Right forelimb (tissue), 1 donor: ENCODE measurements around the gene VGLL4.
"Not testable (repeated sequence)": the region's sequence is repeated elsewhere in the genome, so short reads cannot be mapped to it uniquely, and the experiment has no call there.

Source experiments
- DNase-seq: peaks from one replicate; pipeline ENCODE4 v3.0.0-alpha.2; 2018

VGLL4 gene

DNA sequence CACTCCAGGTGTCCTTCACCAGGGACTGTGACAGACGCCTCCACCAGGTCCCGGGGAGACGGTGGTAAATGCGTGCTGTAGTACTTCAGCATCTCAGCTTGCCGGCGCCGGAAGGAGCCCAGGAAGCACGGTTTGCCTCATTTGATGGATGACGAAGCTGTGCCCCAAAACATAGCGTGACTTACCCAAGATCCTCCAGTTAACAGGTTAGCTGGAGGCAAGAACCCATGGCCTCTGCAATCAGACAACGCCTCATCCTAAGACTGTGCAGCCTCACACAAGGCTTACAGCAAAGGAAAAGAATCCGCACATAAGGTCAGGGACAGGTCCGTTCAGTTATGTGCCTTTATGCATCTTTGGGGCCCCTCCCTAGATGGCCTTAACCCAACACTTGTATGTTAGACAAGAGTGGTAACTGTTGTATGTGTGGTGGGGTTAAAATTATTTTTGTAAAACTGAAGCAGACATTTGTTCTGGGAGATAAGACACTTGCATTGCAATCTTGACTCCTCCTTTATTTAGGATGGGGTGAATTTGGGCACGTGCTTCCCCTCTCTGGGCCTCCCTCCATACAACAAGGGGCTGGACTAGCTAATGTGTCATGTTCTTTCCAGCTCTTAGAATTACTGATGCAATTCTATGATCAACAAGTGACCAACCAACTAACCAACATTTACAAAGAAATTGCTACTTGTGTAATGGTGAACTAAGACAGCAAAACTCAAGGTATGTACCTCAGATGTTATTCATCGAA lies 39.4 kb downstream of the VGLL4 start:
- DNase-seq = no peak

DNA sequence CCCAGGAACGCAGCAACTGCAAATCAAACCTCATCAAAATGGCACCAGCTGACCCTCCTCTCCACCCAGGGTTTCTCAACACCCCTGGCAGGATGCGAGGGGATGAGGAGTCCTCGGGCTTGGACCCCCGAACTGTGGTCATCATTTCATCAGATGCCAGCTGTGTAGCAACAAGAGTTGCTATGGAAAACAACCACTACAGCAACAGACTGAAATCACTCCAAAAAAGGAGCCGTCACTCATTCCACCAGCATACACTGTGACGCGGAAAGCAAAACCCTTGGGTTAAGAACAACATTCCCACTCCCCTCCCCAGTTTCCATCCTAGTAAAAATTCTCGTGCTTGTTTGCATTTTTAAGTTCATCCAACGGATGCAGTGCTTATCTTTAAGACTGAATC lies 40.1 kb downstream of the VGLL4 start:
- DNase-seq = peak; percentile 61

DNA sequence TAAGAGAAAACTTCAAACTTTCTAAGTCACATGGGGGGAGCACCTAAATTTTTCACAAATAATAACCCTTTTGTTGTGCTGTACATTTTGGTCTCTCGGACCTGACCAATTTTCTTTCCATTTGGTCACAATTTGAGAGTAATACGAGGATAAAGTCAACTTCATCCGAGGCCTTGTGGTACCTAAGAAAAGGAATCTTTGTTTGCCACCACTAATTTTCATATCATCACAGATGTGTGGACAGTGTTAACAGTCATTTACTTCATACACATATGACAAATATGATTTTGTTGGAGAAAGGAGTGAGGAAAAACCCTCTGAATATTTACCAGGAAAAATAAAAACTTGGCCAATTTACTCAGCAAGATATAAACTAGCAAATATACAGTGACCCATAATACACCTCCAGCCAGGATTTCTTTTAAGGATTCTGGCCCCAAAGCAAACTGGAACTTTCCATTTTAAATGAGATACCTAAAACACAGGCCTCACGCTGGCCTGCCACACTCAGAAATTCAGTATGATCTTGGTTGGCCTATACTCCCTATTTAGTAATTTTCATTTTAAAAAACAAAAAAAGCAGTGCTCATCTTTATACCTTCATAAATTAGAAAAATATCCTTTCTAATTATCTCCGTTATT lies 40.7 kb downstream of the VGLL4 start:
- no peak for DNase-seq

DNA sequence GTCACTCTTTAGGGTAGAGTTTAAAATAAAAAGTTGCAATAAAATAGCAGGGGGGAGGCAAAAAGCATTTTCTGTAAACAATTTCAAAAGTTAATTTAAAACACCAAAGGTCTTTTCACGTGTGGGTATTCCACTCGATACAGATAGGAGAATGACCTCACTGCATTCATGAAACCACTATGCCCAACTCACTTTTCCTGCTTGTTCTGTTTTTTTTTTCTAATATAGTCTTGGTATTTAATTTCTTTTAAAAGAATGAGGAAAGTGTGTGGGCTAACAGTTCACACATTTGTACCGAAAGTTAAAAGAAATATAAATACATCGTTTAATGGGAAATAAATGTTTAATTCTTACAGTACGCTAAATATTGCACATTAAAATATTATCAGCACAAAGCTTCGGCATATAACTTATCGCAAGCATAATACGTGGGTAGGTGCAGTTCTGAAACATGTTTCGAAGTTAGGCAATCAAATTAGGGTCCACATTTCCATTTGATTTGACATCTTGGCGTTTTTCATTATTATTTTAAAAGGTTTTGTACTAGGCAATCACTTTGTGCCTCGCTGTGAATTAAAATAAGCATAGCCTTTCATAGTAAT lies 41.4 kb downstream of the VGLL4 start:
- no peak for DNase-seq

DNA sequence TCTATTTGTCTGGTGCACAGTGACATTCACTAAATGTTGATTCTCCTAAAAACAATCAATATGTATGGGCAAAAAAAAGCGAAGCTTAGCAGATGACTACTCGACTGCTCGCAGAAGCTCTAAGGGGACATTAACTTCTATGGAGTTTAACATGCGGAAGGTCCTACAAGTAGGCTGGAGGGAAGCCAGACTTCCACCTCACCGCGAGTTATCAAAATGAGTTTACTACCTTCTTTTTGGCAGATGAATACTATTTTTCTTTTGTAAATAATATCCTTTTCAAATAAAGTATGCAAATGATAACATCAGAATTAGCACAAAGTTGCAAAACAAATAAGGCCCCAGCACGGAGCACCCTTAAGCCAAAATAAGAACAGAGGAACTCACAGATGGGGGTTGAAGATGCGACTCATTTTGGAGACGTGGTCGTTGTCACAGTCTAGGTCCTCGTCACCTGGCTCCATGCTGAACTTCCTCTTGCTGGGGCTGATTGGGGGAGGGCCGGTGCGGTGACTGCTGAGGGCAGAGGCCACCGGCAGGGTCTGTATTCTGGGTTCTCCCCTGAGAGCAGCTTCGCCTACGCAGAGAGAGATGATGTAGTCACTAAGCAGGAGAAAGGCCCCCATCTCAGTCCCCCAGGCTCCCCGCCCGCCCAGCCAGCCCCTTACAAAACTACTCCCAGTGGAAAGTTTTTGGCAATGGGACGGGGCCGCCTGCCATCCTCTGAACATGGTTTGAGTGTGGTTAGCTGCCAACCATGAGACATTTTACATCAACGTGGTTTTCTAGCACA lies 42.1 kb downstream of the VGLL4 start:
- peak; percentile 66 for DNase-seq

DNA sequence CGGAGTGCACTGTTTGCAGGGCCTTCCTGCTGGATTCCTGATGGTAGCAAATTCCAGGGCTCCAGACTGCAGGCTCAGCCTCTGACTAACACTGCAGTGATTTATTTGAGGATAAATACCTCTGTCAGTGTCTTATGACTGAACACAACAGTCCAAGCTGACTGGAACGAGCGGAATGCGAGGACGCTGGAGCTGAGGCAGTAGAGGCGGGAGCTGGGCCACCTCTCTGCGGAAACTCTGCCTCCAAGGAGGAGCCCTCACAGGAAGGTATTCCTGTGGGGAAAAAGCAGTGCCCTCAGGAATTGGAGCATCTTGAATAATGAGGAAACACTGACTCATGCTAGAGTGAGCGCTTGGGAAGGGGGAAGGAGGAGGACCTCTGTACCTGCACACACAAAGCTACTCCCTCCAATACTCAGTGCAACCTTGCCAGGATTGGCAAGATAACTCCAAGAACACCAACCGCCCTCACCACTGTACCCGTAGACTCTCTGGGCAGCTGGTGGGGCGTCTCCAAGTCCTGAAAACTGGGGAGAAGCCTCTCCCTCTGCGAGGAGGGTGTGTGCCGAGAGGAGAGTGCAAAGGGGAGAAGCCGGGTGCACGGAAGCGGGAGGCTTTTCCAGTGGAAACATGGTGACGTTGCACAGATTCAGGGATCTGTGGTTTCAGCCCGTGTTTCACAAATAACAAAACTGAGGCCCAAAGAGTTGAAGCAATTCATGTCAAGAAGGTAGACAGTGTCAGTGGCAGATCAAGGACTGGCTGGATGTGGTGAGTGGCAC lies 43.0 kb downstream of the VGLL4 start:
- DNase-seq = peak; percentile 62

DNA sequence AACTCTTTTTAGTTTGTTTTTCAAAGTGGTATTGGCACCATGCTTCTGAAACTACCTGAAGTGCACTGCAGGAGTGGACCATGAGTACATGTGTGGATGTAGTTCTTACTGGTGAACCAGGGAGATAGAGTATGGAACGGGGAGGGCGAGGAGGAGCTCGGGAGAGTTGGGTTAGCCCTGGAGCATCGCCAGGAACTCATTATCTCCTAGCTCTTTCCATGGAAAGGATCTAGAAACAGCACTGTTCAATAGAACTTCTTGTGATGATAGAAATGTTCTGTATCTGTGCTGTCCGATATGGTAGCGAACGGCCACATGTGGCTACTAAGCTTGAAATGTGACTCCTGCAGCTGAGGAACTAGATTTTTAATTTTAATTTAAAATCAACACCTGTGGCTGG lies 47.3 kb downstream of the VGLL4 start:
- DNase-seq = peak; percentile 45

DNA sequence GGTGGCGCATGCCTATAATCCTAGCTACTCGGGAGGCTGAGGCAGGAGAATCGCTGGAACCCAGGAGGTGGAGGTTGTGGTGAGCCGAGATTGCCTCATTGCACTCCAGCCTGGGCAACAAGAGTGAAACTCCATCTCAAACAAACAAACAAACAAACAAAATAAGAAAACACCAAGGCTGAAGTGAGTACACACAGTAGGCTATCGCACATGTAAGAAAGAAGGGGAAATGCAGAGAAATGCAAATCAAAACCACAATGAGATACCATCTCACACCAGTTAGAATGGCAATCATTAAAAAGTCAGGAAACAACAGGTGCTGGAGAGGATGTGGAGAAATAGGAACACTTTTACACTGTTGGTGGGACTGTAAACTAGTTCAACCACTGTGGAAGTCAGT lies 48.7 kb downstream of the VGLL4 start:
- not testable (repeated sequence) for DNase-seq

DNA sequence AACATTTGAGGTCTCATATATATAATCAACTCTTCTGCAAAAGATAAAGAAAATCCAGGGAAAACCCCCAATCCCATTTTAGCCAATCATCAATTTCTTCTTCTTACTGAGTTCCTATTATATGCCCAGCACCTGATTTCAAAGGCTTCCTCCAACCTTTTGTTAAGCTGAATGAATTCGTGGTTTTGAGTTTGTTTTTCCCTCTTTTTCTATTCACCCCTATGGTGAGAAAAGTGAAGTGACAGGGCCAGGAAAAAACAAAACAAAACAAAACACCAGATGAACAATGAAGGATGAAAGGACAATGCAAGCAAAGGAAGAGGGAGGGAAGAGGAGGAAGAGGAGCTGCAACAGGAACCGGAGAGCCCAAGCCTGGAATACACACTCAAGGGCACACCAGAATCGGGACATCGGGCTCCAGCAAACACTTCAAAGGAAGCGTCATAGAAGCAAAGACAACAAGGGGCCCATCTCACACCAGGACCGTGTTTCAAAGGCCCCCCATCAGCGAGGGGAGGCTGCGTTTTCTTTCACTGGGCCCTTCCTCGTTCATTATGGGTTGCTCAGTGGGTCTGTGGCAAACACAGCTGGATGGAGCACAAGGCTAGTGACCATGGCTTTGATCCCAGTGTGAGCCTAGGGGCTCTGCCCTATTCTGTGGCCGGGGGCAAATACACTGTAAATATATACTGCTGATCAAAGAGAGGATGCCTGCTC lies 50.2 kb downstream of the VGLL4 start:
- DNase-seq = no peak

DNA sequence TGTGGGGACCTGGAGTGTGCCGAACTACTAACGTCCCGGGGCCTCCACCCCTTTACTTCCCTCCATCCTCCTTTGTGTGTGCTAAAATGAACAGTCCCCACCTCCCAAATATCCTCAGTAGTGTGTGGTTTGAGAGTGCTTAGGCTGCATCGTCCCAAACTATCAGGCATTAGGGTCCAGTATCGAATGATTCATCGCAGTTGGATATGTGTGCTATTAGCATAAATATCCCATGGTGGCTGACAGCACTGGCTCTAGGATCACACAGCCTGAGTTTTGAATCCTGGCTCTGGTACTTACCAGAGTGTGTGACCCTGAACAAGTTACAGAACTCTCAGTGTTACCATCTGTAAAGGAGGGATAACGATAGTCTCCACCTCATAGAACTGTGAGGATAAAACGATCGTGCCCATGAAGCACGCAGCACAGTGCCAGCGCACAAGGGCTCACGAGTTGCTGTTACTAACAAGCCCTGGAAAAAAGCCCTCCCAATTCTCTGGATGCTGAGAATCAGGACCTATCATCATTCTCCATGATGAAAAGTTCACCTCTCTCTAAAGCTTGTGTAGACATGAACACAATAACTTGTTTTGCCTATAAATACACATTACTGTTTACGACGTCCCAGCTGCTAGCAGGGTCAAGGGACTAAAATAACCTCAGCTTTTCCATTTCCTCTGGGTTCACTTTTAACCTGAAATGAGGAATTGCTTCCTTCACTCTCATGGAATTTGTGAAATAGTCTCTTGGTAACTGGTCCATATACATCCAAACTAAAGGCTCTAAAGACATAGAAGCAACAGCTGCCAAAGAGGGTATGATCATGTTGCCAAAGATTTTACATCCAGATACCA lies 51.0 kb downstream of the VGLL4 start:
- DNase-seq = no peak

DNA sequence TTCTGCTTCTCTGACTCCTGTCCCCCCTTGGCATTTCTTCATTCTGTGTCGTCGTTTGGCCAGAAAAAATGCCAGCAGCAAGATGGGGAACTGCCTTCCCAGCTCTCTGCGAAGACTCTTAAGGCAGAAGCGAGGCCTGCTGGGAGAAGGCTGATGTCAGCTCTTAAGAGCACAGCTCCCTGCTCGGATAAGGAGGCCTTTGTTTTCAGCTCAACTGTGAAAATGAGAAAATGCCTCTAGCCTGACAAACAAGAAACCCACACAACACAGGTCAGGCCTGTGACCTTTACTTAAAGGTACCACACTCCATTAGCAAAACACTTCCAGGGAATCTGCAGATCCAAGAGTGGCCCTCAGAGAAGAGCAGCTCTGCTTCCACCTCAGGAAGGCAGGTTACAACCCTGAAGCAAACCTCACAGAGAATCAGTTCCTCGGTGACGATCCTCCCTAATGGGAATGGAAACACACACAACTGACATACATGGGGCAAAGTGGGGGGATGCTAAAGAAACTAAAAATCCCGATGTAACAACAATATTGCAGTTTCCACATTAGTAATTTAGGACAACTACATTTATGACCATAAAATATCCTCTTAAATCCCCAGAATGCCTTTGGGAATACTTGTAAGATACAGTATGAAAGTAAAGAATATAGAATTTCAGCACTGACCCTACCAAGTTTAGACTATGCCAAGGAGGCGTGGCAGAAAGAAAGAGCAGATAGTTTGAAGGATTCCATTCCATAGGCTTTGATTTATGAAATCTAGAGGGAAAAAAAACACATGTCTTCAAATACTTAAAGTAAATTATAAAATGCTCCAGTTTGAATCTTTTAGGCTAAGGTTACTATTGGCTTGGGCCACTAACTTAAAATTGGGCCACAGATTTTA lies 52.1 kb downstream of the VGLL4 start:
- no peak for DNase-seq

DNA sequence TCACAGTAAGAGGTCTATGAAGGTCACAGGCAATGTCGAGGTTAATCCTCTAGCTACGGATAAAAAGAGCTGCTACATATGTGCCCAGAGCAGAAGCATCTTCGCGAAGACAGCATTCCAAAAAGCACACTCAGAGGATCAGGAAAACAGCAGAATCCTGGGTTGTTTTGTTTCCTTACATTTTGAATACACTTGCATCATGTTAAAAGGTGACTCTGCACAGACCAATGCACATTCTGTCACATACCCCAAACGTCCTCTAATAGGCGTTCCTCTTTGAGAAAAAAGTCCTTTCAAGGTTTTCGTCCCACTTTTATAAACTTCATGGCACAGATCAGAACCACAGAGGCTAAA lies 52.7 kb downstream of the VGLL4 start:
- no peak for DNase-seq

DNA sequence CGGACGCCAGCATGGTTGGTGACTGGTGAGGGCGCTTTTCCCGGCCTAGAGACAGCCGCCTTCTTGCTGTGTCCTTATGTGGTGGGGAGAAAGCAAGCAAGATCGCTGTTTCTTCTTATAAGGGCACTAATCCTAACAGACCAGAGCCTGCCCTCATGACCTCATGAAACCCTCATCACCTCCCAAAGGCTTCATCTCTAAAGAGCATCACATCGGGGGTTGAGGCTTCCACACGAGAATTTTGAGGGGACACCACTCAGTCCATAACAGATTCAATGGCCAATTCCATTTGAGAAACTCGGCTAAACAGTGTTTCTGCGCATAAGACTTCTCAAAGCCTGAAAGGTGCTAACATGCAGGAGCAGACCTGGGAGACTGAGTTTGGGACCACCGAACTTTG lies 54.0 kb downstream of the VGLL4 start:
- DNase-seq = peak; percentile 26

DNA sequence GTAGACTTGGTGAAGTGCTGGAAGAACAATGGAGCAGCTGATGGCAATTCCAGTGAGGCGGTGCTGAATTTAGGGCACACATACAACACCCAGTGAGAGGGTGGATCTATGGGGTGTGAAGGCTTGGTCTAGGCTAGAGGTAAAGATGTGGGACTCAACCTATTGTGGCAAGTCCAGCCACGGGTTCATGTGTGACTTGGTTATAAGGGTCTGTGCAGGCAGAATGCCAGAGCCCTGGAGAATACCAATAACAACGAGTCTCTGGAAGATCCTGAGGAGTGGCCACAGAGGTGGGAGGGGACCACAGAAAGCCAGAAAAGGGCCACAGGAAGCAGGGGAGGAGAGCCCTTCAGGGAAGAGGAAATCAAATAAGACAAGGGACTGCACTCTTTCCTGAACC lies 55.0 kb downstream of the VGLL4 start:
- peak; percentile 42 for DNase-seq

DNA sequence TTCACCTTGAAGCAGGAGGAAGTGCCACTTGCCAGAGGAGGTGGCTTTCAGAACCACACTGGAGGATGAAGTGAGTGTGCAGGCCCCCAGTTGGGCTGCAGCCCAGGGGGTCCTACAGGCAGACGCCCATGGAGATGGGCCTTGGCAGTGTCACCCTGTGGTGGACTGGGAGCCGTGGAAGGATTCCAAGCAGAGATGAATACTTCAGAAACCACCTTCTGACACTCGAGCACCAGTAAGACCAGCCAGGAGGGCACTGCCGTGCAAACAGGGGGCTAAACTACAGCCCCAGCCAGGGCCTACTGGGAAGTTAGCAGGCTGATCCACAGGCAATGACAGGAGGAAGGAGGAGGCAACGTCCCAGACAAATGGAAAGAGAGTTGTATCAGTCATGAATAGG lies 55.4 kb downstream of the VGLL4 start:
- DNase-seq = no peak

DNA sequence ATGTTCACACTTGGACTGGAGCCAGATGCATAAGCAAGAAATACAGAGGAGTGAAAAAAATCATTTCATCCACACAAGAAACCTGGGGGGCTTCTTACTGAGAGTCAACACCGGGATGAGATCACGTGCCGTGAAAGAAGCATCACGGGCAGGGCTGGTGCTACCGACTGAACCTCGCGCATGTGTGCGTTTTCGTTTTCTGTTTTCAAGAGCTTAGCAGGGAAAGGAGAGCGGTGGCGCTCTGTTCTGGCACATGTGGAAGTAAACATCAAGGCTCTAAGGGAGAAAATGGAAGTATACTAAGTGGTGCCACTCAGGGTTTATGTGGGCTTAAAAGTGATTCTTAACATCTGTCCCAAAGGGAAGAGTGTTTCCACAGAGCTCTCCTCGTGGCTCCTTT lies 55.9 kb downstream of the VGLL4 start:
- peak; percentile 35 for DNase-seq

DNA sequence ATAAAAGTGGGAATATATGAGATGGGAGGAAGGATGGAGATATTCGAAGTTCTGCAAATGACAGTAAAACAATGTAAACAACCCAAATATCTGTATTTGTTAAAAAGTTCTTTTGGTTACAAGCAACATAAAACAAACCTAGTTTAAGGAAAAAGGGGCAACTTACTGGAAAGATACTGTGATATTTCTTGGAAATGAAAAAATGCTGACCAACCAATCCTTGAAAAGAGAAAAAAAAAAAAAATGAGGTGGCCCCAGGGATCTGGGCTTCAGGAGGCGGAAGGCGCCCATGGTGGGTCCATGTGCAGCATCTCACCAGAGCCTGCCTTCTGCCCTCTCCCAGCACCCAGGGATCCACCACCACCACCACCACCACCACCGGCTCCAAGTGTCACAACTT lies 59.1 kb downstream of the VGLL4 start:
- DNase-seq = peak; percentile 18

DNA sequence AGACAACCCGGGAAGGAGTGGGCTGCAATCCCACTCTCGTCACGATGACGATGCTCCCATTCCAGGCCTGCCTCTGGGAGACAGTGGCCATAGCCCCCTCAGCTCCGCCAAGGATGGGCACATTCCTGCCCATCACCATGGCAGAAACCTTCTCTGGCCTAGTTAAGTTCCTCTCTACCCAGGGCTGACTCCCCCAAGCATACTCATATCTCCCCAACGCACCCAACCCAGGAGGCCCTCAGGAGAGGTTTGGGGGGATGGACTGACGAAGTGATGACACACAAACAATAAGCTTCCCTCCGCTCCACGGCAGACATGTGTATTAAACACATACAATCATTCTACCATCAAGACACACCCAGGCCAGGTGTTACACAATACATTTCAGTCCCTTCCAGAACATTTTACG lies 60.1 kb downstream of the VGLL4 start:
- peak; percentile 30 for DNase-seq

DNA sequence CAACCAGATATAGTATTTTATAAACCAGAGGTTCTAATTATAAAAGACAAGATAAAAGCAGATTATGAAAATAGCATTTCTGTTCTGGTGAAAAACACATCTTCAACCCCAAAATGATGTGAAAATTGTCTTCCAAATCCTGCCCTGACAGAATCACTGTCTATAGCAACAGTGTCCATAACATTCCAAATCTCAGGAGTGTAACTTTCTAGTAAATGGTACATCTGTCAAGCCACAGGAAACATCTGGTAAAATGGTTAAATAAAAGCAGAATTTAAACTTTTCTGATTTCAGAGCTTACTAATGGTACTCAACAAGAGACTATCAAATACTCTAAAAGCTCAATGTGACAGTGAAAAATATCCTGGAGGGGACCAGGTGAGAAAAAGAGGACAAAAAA lies 60.5 kb downstream of the VGLL4 start:
- no peak for DNase-seq
